Airway epithelial cell (primary cell): Measurements from ENCODE around the gene GCN1. TPM values are rescaled to one million over a fixed set of nuclear protein-coding genes. Genes with fewer than 3 reads are reported as not detected.

Experiments used
- total RNA-seq: library from RNA; depleted of rRNA; stranded (reverse); fragments of >200 nt; gene quantifications from 2 replicates; pipeline ENCODE4 v1.2.3, GENCODE V29; 2015

GCN1 gene
- total RNA-seq, result 60.8 and 79.6 TPM in 2 replicates

GRCh38 chr12:120194534-120195395 is at the start of gene GCN1:
Gene GCN1, minus strand, starts transcription at chr12:120194715. Its CDS starts 18 bp downstream, at chr12:120194697.

GRCh38 chr12:120116441-120116791 is 78.1 kb downstream of the GCN1 start, which contains the start of gene RAB35:
Gene RAB35, minus strand, starts transcription at chr12:120116753. Its CDS starts 103 bp downstream, at chr12:120116650.

Other genes with a start within 250 kb of the GCN1 start
- 7.8 and 9.4 TPM in 2 replicates for gene BICDL1, start 205.5 kb downstream of the GCN1 start, total RNA-seq
- 20.8 and 27.3 TPM in 2 replicates for gene RAB35, start 78.0 kb downstream of the GCN1 start, total RNA-seq
- 3,668 and 4,655 TPM in 2 replicates for gene RPLP0, start 6.4 kb upstream of the GCN1 start, total RNA-seq
- 91.9 and 113 TPM in 2 replicates for gene PXN, start 71.0 kb upstream of the GCN1 start, total RNA-seq
- under 0.01 TPM in 2 replicates for gene RNU4-2, start 97.2 kb upstream of the GCN1 start, total RNA-seq
- gene RNU4-1, start 98.5 kb upstream of the GCN1 start, total RNA-seq, result under 0.01 TPM in 2 replicates
- 1.5 TPM in 2 replicates for gene SIRT4, start 107.6 kb upstream of the GCN1 start, total RNA-seq
- not detected in 2 replicates for gene PLA2G1B, start 133.1 kb upstream of the GCN1 start, total RNA-seq
- gene MSI1, start 174.4 kb upstream of the GCN1 start, total RNA-seq, result not detected in 2 replicates
- 633 and 734 TPM in 2 replicates for gene COX6A1, start 243.4 kb upstream of the GCN1 start, total RNA-seq